GM21381 (cell line): Measurements from ENCODE around the gene TOMM6.
"Not testable (repeated sequence)": the region's sequence is repeated elsewhere in the genome, so short reads cannot be mapped to it uniquely, and the experiment has no call there.

Experiments
- ATAC-seq: cut with Tn5 transposase; IDR thresholded peaks from one replicate; pipeline ENCODE4 v1.9.1; 2021; ENCODE audit warnings: mild to moderate bottlenecking, moderate library complexity; ENCODE audit not compliant: unreplicated experiment

The TOMM6 gene

GRCh38 chr6:41759905-41760579, 27.5 kb upstream of the TOMM6 start:
- no peak for ATAC-seq

GRCh38 chr6:41763470-41763869, 24.0 kb upstream of the TOMM6 start:
- no peak for ATAC-seq

- not testable (repeated sequence) for ATAC-seq
Measured at GRCh38 chr6:41766043-41766664, 21.3 kb upstream of the TOMM6 start.

- no peak for ATAC-seq
Measured at GRCh38 chr6:41767112-41767833, 20.2 kb upstream of the TOMM6 start.

- ATAC-seq = no peak
Measured at GRCh38 chr6:41768545-41769308, 18.8 kb upstream of the TOMM6 start.

DNA sequence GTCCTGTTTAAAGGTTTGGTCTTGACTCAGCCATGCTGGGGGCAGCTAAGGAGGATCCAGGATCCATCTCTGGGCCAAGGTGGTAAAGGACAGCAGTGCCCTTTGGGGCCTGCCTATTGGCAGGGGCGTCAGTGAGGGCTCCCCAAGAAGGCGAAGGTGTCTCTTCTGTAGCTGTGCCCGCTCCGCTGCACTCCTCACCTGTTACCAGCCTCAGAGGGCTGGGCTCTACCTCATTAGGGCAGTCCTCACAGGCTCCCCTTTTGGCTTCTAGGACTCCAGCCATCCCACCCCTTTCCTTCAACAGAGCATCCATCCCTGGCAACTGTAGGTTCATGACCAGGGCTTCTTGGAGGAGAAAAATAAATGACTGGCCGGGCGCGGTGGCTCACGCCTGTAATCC, 18.1 kb upstream of the TOMM6 start:
- no peak for ATAC-seq

GRCh38 chr6:41770381-41771057, 17.0 kb upstream of the TOMM6 start:
- ATAC-seq = no peak

GRCh38 chr6:41771058-41771983, 16.2 kb upstream of the TOMM6 start:
- no peak for ATAC-seq

DNA sequence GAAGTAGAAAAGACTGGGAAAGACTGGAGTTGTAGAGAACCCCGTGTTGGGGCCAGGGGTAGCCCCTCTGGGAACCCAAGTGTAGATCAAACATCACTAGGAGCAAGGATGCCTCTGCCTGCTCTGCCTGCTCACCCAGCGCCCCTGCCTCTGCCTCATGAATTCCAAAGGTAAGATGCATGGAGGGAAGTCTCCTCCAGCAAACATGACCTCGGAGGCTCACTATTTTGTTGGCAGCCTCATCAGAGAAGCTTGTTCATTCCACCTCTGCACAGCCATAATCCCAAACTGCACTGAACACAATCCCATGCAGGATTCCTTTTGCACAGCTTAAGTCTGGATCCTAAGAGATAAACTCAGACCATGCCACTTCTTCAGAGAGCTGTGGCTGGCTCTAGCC, 12.7 kb upstream of the TOMM6 start:
- no peak for ATAC-seq

DNA sequence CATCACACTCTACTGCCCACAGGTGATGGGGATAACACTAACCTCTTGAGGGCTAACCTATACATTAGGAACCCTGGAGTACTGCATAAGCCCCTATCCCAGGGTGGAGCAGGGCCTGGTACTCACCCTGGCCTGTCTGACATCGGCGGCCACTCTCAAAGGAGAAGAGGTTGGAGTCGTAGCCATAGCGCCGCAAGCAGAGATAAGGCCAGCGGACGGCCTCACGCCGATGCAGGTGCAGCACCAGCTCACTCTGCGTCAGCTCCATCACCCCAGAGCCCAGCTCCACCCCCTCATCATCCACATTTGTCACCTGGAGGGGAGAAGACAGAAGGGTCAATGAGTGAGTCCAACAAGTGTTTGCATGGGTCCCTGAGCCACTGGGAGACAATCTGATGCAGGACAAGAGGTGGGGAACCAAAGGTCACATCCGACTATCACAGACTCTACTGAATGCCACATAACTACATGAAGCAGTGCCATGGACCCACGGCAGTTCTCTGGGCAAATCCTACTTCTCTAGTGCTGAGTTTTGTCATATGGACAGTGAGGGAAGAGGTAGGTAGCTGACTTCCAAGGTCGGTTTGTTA, 12.1 kb upstream of the TOMM6 start:
- no peak for ATAC-seq

DNA sequence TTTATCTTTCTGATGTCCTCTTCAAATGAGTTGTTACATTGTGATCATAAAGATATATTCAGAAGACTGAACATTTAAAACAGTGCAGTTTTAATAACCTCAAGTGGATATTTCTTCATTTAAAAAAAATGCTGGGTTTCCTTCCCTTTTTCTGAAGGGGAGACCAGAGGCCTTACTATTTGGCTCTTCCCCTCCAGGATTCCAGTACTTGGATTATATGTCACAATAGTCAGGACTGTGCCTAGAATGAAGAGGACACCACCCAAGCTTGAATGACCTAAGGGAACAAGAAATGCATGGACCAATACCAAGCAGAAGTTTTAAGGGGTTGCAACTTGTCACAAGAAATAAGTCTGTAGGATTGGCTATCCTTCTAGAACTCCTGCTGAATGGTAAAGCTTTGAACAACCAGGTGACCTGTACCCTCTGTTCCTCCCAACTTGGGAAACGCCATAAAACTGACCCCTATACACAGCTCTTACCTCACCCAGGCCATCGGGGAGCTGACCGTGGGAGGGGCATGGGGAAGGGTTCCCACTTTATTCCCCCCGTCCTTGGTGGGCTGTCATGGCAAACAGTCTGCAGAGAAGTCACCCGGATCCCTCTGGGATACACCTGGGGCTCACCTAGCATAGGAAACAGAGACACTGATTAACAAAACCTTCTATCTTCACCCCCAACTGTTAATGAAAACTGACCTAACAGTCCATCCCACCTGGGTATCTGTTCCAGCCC, 9.8 kb upstream of the TOMM6 start:
- ATAC-seq = no peak

DNA sequence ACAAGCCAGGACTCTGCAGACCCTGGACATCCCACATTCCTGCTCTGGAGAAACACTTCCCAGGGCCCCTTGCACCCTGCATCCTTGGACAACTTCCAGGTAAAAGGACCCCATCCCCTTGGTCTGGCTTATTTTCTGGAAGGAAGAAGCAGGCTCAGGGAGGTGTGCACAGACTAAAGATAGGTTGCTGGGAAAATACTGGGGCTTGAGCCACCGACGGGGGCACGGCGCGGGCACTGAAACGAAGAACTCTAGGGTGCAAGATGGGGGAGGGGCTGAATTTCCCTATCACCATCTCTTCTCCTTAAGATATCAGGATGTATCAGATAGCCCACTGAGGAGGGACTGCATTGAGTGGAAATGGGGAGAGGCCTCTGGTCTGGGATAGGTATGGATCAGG, 8.6 kb upstream of the TOMM6 start:
- ATAC-seq = no peak

GRCh38 chr6:41779336-41779735, 8.2 kb upstream of the TOMM6 start:
- ATAC-seq = no peak

- ATAC-seq = peak; percentile 86
Measured at GRCh38 chr6:41779788-41780550, 7.5 kb upstream of the TOMM6 start, which contains the start of gene FRS3. TSS of gene FRS3 (minus strand) at chr6:41779900. CDS start at chr6:41776987, 2,913 bp downstream.

- ATAC-seq = no peak
Measured at GRCh38 chr6:41780551-41781365, 6.7 kb upstream of the TOMM6 start, which contains the start of gene PRICKLE4. TSS of gene PRICKLE4 (plus strand) at chr6:41780782. CDS start at chr6:41783474, 2,692 bp downstream.

GRCh38 chr6:41781366-41781730, 6.1 kb upstream of the TOMM6 start:
- no peak for ATAC-seq
